Measurements from ENCODE around the gene B4GALT2.

Gene B4GALT2

GRCh38 chr1:44027320-44027719, 48.3 kb downstream of the B4GALT2 start:
- DNase-seq (ENCODE audit: low read depth in 4 of 4, low spot score in 1 of 4) = no peak

- no peak for DNase-seq (ENCODE audit: low read depth in 4 of 4, low spot score in 1 of 4)
Observed at GRCh38 chr1:44029260-44029910, 50.4 kb downstream of the B4GALT2 start.

GRCh38 chr1:44029911-44030604, 51.0 kb downstream of the B4GALT2 start:
- DNase-seq (ENCODE audit: low read depth in 4 of 4, low spot score in 1 of 4) = peak; percentile 67 to 87 (median 74)

GRCh38 chr1:44030605-44031251, 51.7 kb downstream of the B4GALT2 start:
- DNase-seq (ENCODE audit: low read depth in 4 of 4, low spot score in 1 of 4) = peak in 3 of 4 experiments; percentile 20 to 28 (median 22)

- peak in 3 of 4 experiments; percentile 28 to 43 (median 30) for DNase-seq (ENCODE audit: low read depth in 4 of 4, low spot score in 1 of 4)
Observed at GRCh38 chr1:44031252-44032169, 52.5 kb downstream of the B4GALT2 start, which contains the start of gene SLC6A9. Gene SLC6A9 (minus strand): TSS chr1:44031462. CDS start chr1:44024277, 7,185 bp downstream.

- DNase-seq (ENCODE audit: low read depth in 4 of 4, low spot score in 1 of 4) = no peak
Observed at GRCh38 chr1:44032170-44032790, 53.3 kb downstream of the B4GALT2 start.

GRCh38 chr1:44033041-44033575, 54.1 kb downstream of the B4GALT2 start:
- DNase-seq (ENCODE audit: low read depth in 4 of 4, low spot score in 1 of 4) = no peak

- no peak for DNase-seq (ENCODE audit: low read depth in 4 of 4, low spot score in 1 of 4)
Observed at GRCh38 chr1:44033756-44034155, 54.7 kb downstream of the B4GALT2 start.

GRCh38 chr1:44034423-44034822, 55.4 kb downstream of the B4GALT2 start:
- no peak for DNase-seq (ENCODE audit: low read depth in 4 of 4, low spot score in 1 of 4)

GRCh38 chr1:44034976-44035716, 56.1 kb downstream of the B4GALT2 start:
- DNase-seq (ENCODE audit: low read depth in 4 of 4, low spot score in 1 of 4) = no peak

- DNase-seq (ENCODE audit: low read depth in 4 of 4, low spot score in 1 of 4) = no peak
Observed at GRCh38 chr1:44035726-44036408, 56.9 kb downstream of the B4GALT2 start.

- peak; percentile 26 to 52 (median 39) for DNase-seq (ENCODE audit: low read depth in 4 of 4, low spot score in 1 of 4)
Observed at GRCh38 chr1:44036409-44037139, 57.6 kb downstream of the B4GALT2 start.

- no peak for DNase-seq (ENCODE audit: low read depth in 4 of 4, low spot score in 1 of 4)
Observed at GRCh38 chr1:44037154-44037553, 58.1 kb downstream of the B4GALT2 start.

GRCh38 chr1:44038876-44039657, 60.1 kb downstream of the B4GALT2 start:
- DNase-seq (ENCODE audit: low read depth in 4 of 4, low spot score in 1 of 4) = no peak

GRCh38 chr1:44040418-44040817, 61.4 kb downstream of the B4GALT2 start:
- DNase-seq (ENCODE audit: low read depth in 4 of 4, low spot score in 1 of 4) = no peak

Data from stimulated activated CD4-positive, alpha-beta T cell treated with anti-CD3 and anti-CD28 coated beads, Interleukin-1b, Interleukin-23, amount 100 ng/mL, for 24 hours (primary cell).